Heart left ventricle (tissue), 13 donors: ENCODE measurements around the gene FABP1.

Experiments
- CTCF ChIP-seq, 12 donors: fragments of 200-600 bp; sonication (generic) in 4 of 12; IDR thresholded peaks; one replicate each; pipeline versions ENCODE4 v1.5.0 to v1.8.0; 2018 to 2022; ENCODE audit warnings: antibody characterized with exemption in 12 of 12, mild to moderate bottlenecking in 5 of 12
- POLR2A ChIP-seq, 2 donors: fragments of 450-650 bp; IDR thresholded peaks; one replicate each; pipeline ENCODE4 v1.6.1; 2017; ENCODE audit warnings: antibody characterized with exemption in 2 of 2, mild to moderate bottlenecking in 2 of 2, moderate library complexity in 2 of 2
- donor health status: ischemic (EF 13 %, LVEDD 7.1; RV severe dilation, severe dysfunction).
- donor health status: DM: no; HTN: yes; CAD: no.
- donor health status: DM: no; HTN: no; CAD: no.
- donor health status: ischemic (EF 25% LVEDD 6.9; RV normal size, moderate dysfunction).
- donor health status: ischemic (EF 25% LVEDD 5.7; RV mildly dilated, moderate dysfunction).
- donor health status: ischemic (EF 35%, LVEDD 5.7; RV mildly dilated, moderate dysfunction).
- donor health status: nonischemic (EF 11% LVEDD 7.7; RV severe dilation, severe dysfunction).
- donor health status: DM: yes; HTN: yes; CAD: no.
- donor health status: PGD.
- donor health status: ischemic (EF 29% LVEDD 5.4; RV normal size, mild dysfunction).
- donor health status: nonischemic (EF 23%, LVEDD 6.1; RV moderate dilation, normal function).

- TF ChIP-seq CTCF (IDR thresholded peaks at IDR 0.05) (no peak), POLR2A (IDR thresholded peaks at IDR 0.05) (no peak)
Observed at GRCh38 chr2:88147145-88147544, 19.3 kb upstream of the FABP1 start.
